GM21825 (cell line): ENCODE data around the gene GTF2A2.
"Not testable (repeated sequence)": the region's sequence is repeated elsewhere in the genome, so short reads cannot be mapped to it uniquely, and the experiment has no call there.

Experiments used
- ATAC-seq: cut with Tn5 transposase; IDR thresholded peaks from one replicate; pipeline ENCODE4 v1.9.1; 2021; ENCODE audit warnings: mild to moderate bottlenecking, moderate library complexity; ENCODE audit not compliant: unreplicated experiment

The GTF2A2 gene

GRCh38 chr15:59656897-59657634, at the start of gene GTF2A2:
TSS of gene GTF2A2 (minus strand) at chr15:59657515. CDS start at chr15:59652277, 5,238 bp downstream.
- peak; percentile 98 for ATAC-seq

GRCh38 chr15:59703979-59704796, 46.9 kb upstream of the GTF2A2 start:
- ATAC-seq, result no peak

- ATAC-seq, result no peak
These were observed 45.0 kb upstream of the GTF2A2 start for GRCh38 chr15:59702351-59702750.

GRCh38 chr15:59701880-59702279, 44.6 kb upstream of the GTF2A2 start:
- no peak for ATAC-seq

GRCh38 chr15:59699810-59700431, 42.6 kb upstream of the GTF2A2 start:
- ATAC-seq, result no peak

- not testable (repeated sequence) for ATAC-seq
These were observed 40.8 kb upstream of the GTF2A2 start for GRCh38 chr15:59698065-59698464.

- no peak for ATAC-seq
These were observed 39.0 kb upstream of the GTF2A2 start for GRCh38 chr15:59696332-59696731.

- ATAC-seq, result no peak
These were observed 37.5 kb upstream of the GTF2A2 start for GRCh38 chr15:59694779-59695178.

- no peak for ATAC-seq
These were observed 34.0 kb upstream of the GTF2A2 start for GRCh38 chr15:59691194-59691805.

GRCh38 chr15:59689626-59690236, 32.4 kb upstream of the GTF2A2 start:
- no peak for ATAC-seq

GRCh38 chr15:59688782-59689625, 31.7 kb upstream of the GTF2A2 start, which contains the start of gene BNIP2:
TSS of gene BNIP2 (minus strand) at chr15:59689320. CDS start at chr15:59682457, 6,863 bp downstream.
- ATAC-seq, result peak; percentile 80

GRCh38 chr15:59688423-59688781, 31.1 kb upstream of the GTF2A2 start:
- no peak for ATAC-seq

GRCh38 chr15:59687836-59688235, 30.5 kb upstream of the GTF2A2 start:
- ATAC-seq, result peak; percentile 21

GRCh38 chr15:59686389-59686788, 29.1 kb upstream of the GTF2A2 start:
- ATAC-seq, result peak; percentile 15

- no peak for ATAC-seq
These were observed 28.5 kb upstream of the GTF2A2 start for GRCh38 chr15:59685737-59686297.

GRCh38 chr15:59680870-59681269, 23.6 kb upstream of the GTF2A2 start:
- no peak for ATAC-seq

GRCh38 chr15:59680346-59680745, 23.0 kb upstream of the GTF2A2 start:
- no peak for ATAC-seq

- ATAC-seq, result no peak
These were observed 21.3 kb upstream of the GTF2A2 start for GRCh38 chr15:59678620-59679019.

GRCh38 chr15:59678172-59678571, 20.9 kb upstream of the GTF2A2 start:
- ATAC-seq, result no peak
